Right kidney (tissue), 9 donors: Measurements from ENCODE around the gene TOMM7.

Experiments
- DNase-seq: peaks from one replicate; pipeline ENCODE4 v3.0.0-alpha.2; 2016
- long read RNA-seq, 8 donors: transcript quantifications; one replicate each; lab custom pipeline, GENCODE V29; 2026

TOMM7 gene
- long read RNA-seq, donor 1, transcript TOMM7-205 (2 exons, 551 nt): minor isoform, 62 of 699 reads
- long read RNA-seq, donor 1, transcript TOMM7-204 (2 exons, 731 nt): minor isoform, 7 of 699 reads
- long read RNA-seq, donor 1, transcript TOMM7-201 (3 exons, 778 nt): major isoform, 538 of 699 reads
- long read RNA-seq, donor 1, partial matches to known transcripts: 66 of 699 reads
- long read RNA-seq, donor 1, other reads (novel, unspliced or antisense): 26 of 699 reads
- long read RNA-seq, donor 2, transcript TOMM7-205 (2 exons, 551 nt): minor isoform, 27 of 326 reads
- long read RNA-seq, donor 2, transcript TOMM7-201 (3 exons, 778 nt): major isoform, 239 of 326 reads
- long read RNA-seq, donor 2, partial matches to known transcripts: 41 of 326 reads
- long read RNA-seq, donor 2, other reads (novel, unspliced or antisense): 17 of 326 reads
- long read RNA-seq, donor 3, transcript TOMM7-201 (3 exons, 778 nt): major isoform, 162 of 235 reads
- long read RNA-seq, donor 3, transcript TOMM7-205 (2 exons, 551 nt): minor isoform, 27 of 235 reads
- long read RNA-seq, donor 3, partial matches to known transcripts: 27 of 235 reads
- long read RNA-seq, donor 3, other reads (novel, unspliced or antisense): 16 of 235 reads
- long read RNA-seq, donor 4, transcript TOMM7-201 (3 exons, 778 nt): major isoform, 225 of 269 reads
- long read RNA-seq, donor 4, transcript TOMM7-205 (2 exons, 551 nt): minor isoform, 31 of 269 reads
- long read RNA-seq, donor 4, partial matches to known transcripts: 0 of 269 reads
- long read RNA-seq, donor 4, other reads (novel, unspliced or antisense): 8 of 269 reads
- long read RNA-seq, donor 5, transcript TOMM7-205 (2 exons, 551 nt): minor isoform, 21 of 342 reads
- long read RNA-seq, donor 5, transcript TOMM7-201 (3 exons, 778 nt): major isoform, 277 of 342 reads
- long read RNA-seq, donor 5, partial matches to known transcripts: 27 of 342 reads
- long read RNA-seq, donor 5, other reads (novel, unspliced or antisense): 15 of 342 reads
- long read RNA-seq, donor 6, transcript TOMM7-201 (3 exons, 778 nt): major isoform, 242 of 278 reads
- long read RNA-seq, donor 6, transcript TOMM7-205 (2 exons, 551 nt): minor isoform, 27 of 278 reads
- long read RNA-seq, donor 6, partial matches to known transcripts: 0 of 278 reads
- long read RNA-seq, donor 6, other reads (novel, unspliced or antisense): 8 of 278 reads
- long read RNA-seq, donor 7, transcript TOMM7-205 (2 exons, 551 nt): minor isoform, 35 of 371 reads
- long read RNA-seq, donor 7, transcript TOMM7-201 (3 exons, 778 nt): major isoform, 307 of 371 reads
- long read RNA-seq, donor 7, partial matches to known transcripts: 0 of 371 reads
- long read RNA-seq, donor 7, other reads (novel, unspliced or antisense): 23 of 371 reads
- long read RNA-seq, donor 8, transcript TOMM7-205 (2 exons, 551 nt): minor isoform, 29 of 361 reads
- long read RNA-seq, donor 8, transcript TOMM7-201 (3 exons, 778 nt): major isoform, 293 of 361 reads
- long read RNA-seq, donor 8, partial matches to known transcripts: 22 of 361 reads
- long read RNA-seq, donor 8, other reads (novel, unspliced or antisense): 12 of 361 reads

- DNase-seq: peak; percentile 90
These were observed at the start of gene TOMM7 for GRCh38 chr7:22822486-22823141. Gene TOMM7, minus strand, starts transcription at chr7:22822849. Its CDS starts 70 bp downstream, at chr7:22822779.

- no peak for DNase-seq
These were observed 49.6 kb upstream of the TOMM7 start for GRCh38 chr7:22872096-22872807.

GRCh38 chr7:22871661-22872060 is 49.0 kb upstream of the TOMM7 start:
- DNase-seq: no peak

GRCh38 chr7:22868509-22868908 is 45.9 kb upstream of the TOMM7 start:
- no peak for DNase-seq

- DNase-seq: no peak
These were observed 44.9 kb upstream of the TOMM7 start for GRCh38 chr7:22867589-22867988.

GRCh38 chr7:22867003-22867402 is 44.4 kb upstream of the TOMM7 start:
- DNase-seq: no peak

- DNase-seq: no peak
These were observed 42.9 kb upstream of the TOMM7 start for GRCh38 chr7:22865602-22865960.

- no peak for DNase-seq
These were observed 42.4 kb upstream of the TOMM7 start for GRCh38 chr7:22864855-22865601.

GRCh38 chr7:22864301-22864700 is 41.7 kb upstream of the TOMM7 start:
- DNase-seq: no peak

- no peak for DNase-seq
These were observed 40.7 kb upstream of the TOMM7 start for GRCh38 chr7:22863156-22863899.

GRCh38 chr7:22861576-22861975 is 38.9 kb upstream of the TOMM7 start:
- DNase-seq: no peak

- DNase-seq: no peak
These were observed 38.3 kb upstream of the TOMM7 start for GRCh38 chr7:22860784-22861482.

GRCh38 chr7:22860337-22860736 is 37.7 kb upstream of the TOMM7 start:
- no peak for DNase-seq

- no peak for DNase-seq
These were observed 37.1 kb upstream of the TOMM7 start for GRCh38 chr7:22859641-22860290.

- DNase-seq: no peak
These were observed 36.3 kb upstream of the TOMM7 start for GRCh38 chr7:22858640-22859561.

- DNase-seq: no peak
These were observed 35.6 kb upstream of the TOMM7 start for GRCh38 chr7:22858274-22858639.

- DNase-seq: no peak
These were observed 33.8 kb upstream of the TOMM7 start for GRCh38 chr7:22856416-22856815.
